Astrocyte (in vitro differentiated cells and primary cell): Measurements from ENCODE around the gene SNAP25.

Experiments
- EZH2 ChIP-seq: IDR thresholded peaks from 2 replicates; pipeline ENCODE4 v1.6.1; 2012; ENCODE audit warnings: mild to moderate bottlenecking, low read length, inconsistent platforms; ENCODE audit not compliant: insufficient read depth
- TF ChIP-seq, protein P1 (sequence below): IDR thresholded peaks from 2 replicates; pipeline ENCODE4 v1.5.1; 2011; ENCODE audit warnings: low read depth, mild to moderate bottlenecking, inconsistent platforms, low read length, moderate library complexity; ENCODE audit not compliant: insufficient read depth

DNA sequence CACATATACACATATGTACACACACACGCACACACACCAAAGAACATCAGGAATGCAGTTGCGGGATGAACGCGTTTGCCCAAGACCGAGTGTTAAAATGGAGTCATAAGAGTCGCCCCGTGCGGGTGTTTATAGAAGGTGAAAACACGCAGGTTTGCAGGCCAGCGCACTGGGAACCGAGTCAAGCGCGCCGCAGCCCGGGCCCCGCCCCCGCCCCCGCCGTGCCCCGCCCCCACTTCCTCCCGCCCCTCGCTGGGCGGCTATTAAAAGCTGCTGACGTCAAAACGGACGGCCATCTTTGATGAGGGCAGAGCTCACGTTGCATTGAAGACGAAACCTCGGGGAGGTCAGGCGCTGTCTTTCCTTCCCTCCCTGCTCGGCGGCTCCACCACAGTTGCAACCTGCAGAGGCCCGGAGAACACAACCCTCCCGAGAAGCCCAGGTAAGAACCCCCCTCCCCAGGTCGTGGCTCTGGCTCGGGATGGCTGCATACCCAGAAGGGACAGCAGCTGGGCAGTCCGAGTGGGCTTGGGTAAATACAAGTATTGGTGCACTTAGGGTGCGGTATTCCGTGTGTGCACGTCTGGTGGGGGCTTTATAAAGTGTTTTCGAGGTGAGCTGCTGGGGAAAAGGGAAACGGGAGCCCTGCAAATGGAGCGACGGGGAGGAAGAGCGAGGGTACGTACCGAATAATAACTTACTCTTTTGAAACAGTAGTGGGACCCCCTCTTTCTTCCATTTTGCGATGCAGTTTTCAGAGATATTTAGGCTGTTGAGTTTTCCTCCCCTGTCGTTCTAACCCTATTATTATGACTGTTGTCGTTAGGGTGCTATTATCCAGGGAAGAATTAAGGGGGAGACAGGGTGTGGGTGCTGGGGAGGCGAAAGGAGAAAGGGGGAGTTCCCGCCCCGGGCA lies at the start of gene SNAP25:
- TF ChIP-seq, protein P1, sequence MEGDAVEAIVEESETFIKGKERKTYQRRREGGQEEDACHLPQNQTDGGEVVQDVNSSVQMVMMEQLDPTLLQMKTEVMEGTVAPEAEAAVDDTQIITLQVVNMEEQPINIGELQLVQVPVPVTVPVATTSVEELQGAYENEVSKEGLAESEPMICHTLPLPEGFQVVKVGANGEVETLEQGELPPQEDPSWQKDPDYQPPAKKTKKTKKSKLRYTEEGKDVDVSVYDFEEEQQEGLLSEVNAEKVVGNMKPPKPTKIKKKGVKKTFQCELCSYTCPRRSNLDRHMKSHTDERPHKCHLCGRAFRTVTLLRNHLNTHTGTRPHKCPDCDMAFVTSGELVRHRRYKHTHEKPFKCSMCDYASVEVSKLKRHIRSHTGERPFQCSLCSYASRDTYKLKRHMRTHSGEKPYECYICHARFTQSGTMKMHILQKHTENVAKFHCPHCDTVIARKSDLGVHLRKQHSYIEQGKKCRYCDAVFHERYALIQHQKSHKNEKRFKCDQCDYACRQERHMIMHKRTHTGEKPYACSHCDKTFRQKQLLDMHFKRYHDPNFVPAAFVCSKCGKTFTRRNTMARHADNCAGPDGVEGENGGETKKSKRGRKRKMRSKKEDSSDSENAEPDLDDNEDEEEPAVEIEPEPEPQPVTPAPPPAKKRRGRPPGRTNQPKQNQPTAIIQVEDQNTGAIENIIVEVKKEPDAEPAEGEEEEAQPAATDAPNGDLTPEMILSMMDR = no peak
- TF ChIP-seq EZH2 = no peak
